ENCODE results near the gene AKAP8.

GRCh38 chr19:15379083-15379998 lies at the start of gene AKAP8:
- TF ChIP-seq CTCF (IDR thresholded peaks at IDR 0.05; ENCODE audit: low read depth, low read length) (no peak), POLR2A (IDR thresholded peaks at IDR 0.05; ENCODE audit: extremely low read depth, insufficient read length) (peak; percentile 49), MYC (IDR thresholded peaks at IDR 0.05; ENCODE audit: low read depth, low read length) (peak; percentile 37; the same call in 1 of the 2 replicates)
